ENCODE data around the gene ZNF516.

ZNF516 gene

GRCh38 chr18:76447258-76447890, 47.7 kb downstream of the ZNF516 start:
- no peak for DNase-seq (ENCODE audit: low read depth, low spot score)
- no peak overlapping the region for H3K4me3 ChIP-seq (ENCODE audit: low read length)

GRCh38 chr18:76446321-76447257, 48.5 kb downstream of the ZNF516 start:
- DNase-seq (ENCODE audit: low read depth, low spot score), result no peak
- no peak overlapping the region for H3K4me3 ChIP-seq (ENCODE audit: low read length)

GRCh38 chr18:76445741-76446232, 49.3 kb downstream of the ZNF516 start:
- no peak for DNase-seq (ENCODE audit: low read depth, low spot score)

GRCh38 chr18:76445275-76445674, 49.8 kb downstream of the ZNF516 start:
- H3K4me3 ChIP-seq (ENCODE audit: low read length), result no peak overlapping the region
- no peak for DNase-seq (ENCODE audit: low read depth, low spot score)

More at GRCh38 chr18:76445741-76446232, 49.3 kb downstream of the ZNF516 start:
- H3K4me3 ChIP-seq (ENCODE audit: low read length), result no peak overlapping the region

GRCh38 chr18:76444446-76445105, 50.5 kb downstream of the ZNF516 start:
- no peak overlapping the region for H3K4me3 ChIP-seq (ENCODE audit: low read length)
- DNase-seq (ENCODE audit: low read depth, low spot score), result no peak

- DNase-seq (ENCODE audit: low read depth, low spot score), result no peak
- H3K4me3 ChIP-seq (ENCODE audit: low read length), result no peak overlapping the region
Measured at GRCh38 chr18:76443519-76444445, 51.3 kb downstream of the ZNF516 start.

GRCh38 chr18:76442413-76443171, 52.5 kb downstream of the ZNF516 start:
- no peak for DNase-seq (ENCODE audit: low read depth, low spot score)
- H3K4me3 ChIP-seq (ENCODE audit: low read length), result no peak overlapping the region

GRCh38 chr18:76441668-76442412, 53.2 kb downstream of the ZNF516 start:
- DNase-seq (ENCODE audit: low read depth, low spot score), result no peak
- H3K4me3 ChIP-seq (ENCODE audit: low read length), result no peak overlapping the region

GRCh38 chr18:76441002-76441667, 53.9 kb downstream of the ZNF516 start:
- no peak overlapping the region for H3K4me3 ChIP-seq (ENCODE audit: low read length)
- DNase-seq (ENCODE audit: low read depth, low spot score), result no peak

- no peak for DNase-seq (ENCODE audit: low read depth, low spot score)
- no peak overlapping the region for H3K4me3 ChIP-seq (ENCODE audit: low read length)
Measured at GRCh38 chr18:76437910-76438309, 57.1 kb downstream of the ZNF516 start.

- H3K4me3 ChIP-seq (ENCODE audit: low read length), result no peak overlapping the region
- DNase-seq (ENCODE audit: low read depth, low spot score), result no peak
Measured at GRCh38 chr18:76437011-76437410, 58.0 kb downstream of the ZNF516 start.

- H3K4me3 ChIP-seq (ENCODE audit: low read length), result no peak overlapping the region
- no peak for DNase-seq (ENCODE audit: low read depth, low spot score)
Measured at GRCh38 chr18:76436342-76436741, 58.7 kb downstream of the ZNF516 start.

- DNase-seq (ENCODE audit: low read depth, low spot score), result no peak
- H3K4me3 ChIP-seq (ENCODE audit: low read length), result no peak overlapping the region
Measured at GRCh38 chr18:76435316-76435989, 59.6 kb downstream of the ZNF516 start.

- H3K4me3 ChIP-seq (ENCODE audit: low read length), result no peak overlapping the region
- no peak for DNase-seq (ENCODE audit: low read depth, low spot score)
Measured at GRCh38 chr18:76434452-76434851, 60.6 kb downstream of the ZNF516 start.

GRCh38 chr18:76433788-76434187, 61.3 kb downstream of the ZNF516 start:
- DNase-seq (ENCODE audit: low read depth, low spot score), result no peak
- no peak overlapping the region for H3K4me3 ChIP-seq (ENCODE audit: low read length)

- no peak overlapping the region for H3K4me3 ChIP-seq (ENCODE audit: low read length)
- no peak for DNase-seq (ENCODE audit: low read depth, low spot score)
Measured at GRCh38 chr18:76432970-76433767, 61.9 kb downstream of the ZNF516 start.

Measured in Jurkat, Clone E6-1 (cell line).